GM23338 (cell line): ENCODE data around the gene HS1BP3. TPM values are rescaled to one million over a fixed set of nuclear protein-coding genes. Genes with fewer than 3 reads are reported as not detected.

Source experiments
- ATAC-seq: fragments of 200-7000 bp; cut with Tn5 transposase; 3 replicates; pipeline ENCODE4 v1.9.1; 2020
- DNase-seq: peaks from one replicate; pipeline ENCODE4 v3.0.0-alpha.2; 2015; ENCODE audit warnings: low spot score
- H2AFZ ChIP-seq: fragments of 200-600 bp; sonication (generic); 2 replicates; pipeline ENCODE4 v1.8.0; 2016; ENCODE audit warnings: antibody characterized with exemption, mild to moderate bottlenecking, moderate library complexity
- H3F3A ChIP-seq: fragments of 200-600 bp; sonication (generic); replicated peaks from 2 replicates; pipeline ENCODE4 v1.8.0; 2017; ENCODE audit warnings: antibody characterized with exemption, mixed run types, low read depth
- H3K27ac ChIP-seq: fragments of 200-600 bp; sonication (generic); 2 replicates; pipeline ENCODE4 v1.6.1; 2016; ENCODE audit warnings: low read depth
- H3K27me3 ChIP-seq: fragments of 200-600 bp; sonication (generic); 2 replicates; pipeline ENCODE4 v1.8.0; 2016; ENCODE audit warnings: mild to moderate bottlenecking, mixed run types, moderate library complexity; ENCODE audit not compliant: insufficient read depth
- H3K36me3 ChIP-seq: fragments of 200-600 bp; sonication (generic); 2 replicates; pipeline ENCODE4 v1.8.0; 2016; ENCODE audit warnings: mild to moderate bottlenecking; ENCODE audit not compliant: insufficient read depth
- H3K4me1 ChIP-seq: fragments of 200-600 bp; sonication (generic); 2 replicates; pipeline ENCODE4 v1.8.0; 2016; ENCODE audit warnings: mild to moderate bottlenecking, moderate library complexity; ENCODE audit not compliant: insufficient read depth
- H3K4me2 ChIP-seq: fragments of 200-600 bp; sonication (generic); 2 replicates; pipeline ENCODE4 v1.7.1; 2017; ENCODE audit warnings: mixed run types
- H3K4me3 ChIP-seq: fragments of 200-600 bp; sonication (generic); 2 replicates; pipeline ENCODE4 v1.6.1; 2016; ENCODE audit warnings: mixed run types
- H3K79me2 ChIP-seq: fragments of 200-600 bp; sonication (generic); replicated peaks from 2 replicates; pipeline ENCODE4 v1.8.0; 2017; ENCODE audit warnings: mild to moderate bottlenecking; ENCODE audit not compliant: insufficient read depth
- H3K9me2 ChIP-seq: fragments of 200-600 bp; sonication (generic); 2 replicates; pipeline ENCODE4 v1.8.0; 2017; ENCODE audit not compliant: insufficient read depth
- H4K20me1 ChIP-seq: fragments of 200-600 bp; sonication (generic); replicated peaks from 2 replicates; pipeline ENCODE4 v1.8.0; 2017; ENCODE audit warnings: mild to moderate bottlenecking; ENCODE audit not compliant: insufficient read depth
- H3K27ac Mint-ChIP-seq: 2 replicates; pipeline ENCODE4 v1.8.0; 2020; ENCODE audit warnings: inconsistent platforms, mild to moderate bottlenecking, moderate library complexity, mixed read lengths
- H3K27me3 Mint-ChIP-seq: 3 replicates; pipeline ENCODE4 v1.8.0; 2022; ENCODE audit warnings: low read depth, mild to moderate bottlenecking, moderate library complexity, mixed read lengths, inconsistent platforms; ENCODE audit not compliant: insufficient read depth, poor library complexity
- H3K36me3 Mint-ChIP-seq: 3 replicates; pipeline ENCODE4 v1.8.0; 2021; ENCODE audit warnings: low read depth, mild to moderate bottlenecking, inconsistent platforms, moderate library complexity, mixed read lengths
- H3K4me1 Mint-ChIP-seq: 3 replicates; pipeline ENCODE4 v1.8.0; 2020; ENCODE audit warnings: mild to moderate bottlenecking, inconsistent platforms, mixed read lengths
- H3K4me3 Mint-ChIP-seq: 3 replicates; pipeline ENCODE4 v1.8.0; 2021; ENCODE audit warnings: moderate library complexity, mild to moderate bottlenecking, inconsistent platforms, mixed read lengths
- H3K9me3 Mint-ChIP-seq: 3 replicates; pipeline ENCODE4 v1.8.0; 2020; ENCODE audit warnings: moderate library complexity, mild to moderate bottlenecking, inconsistent platforms, mixed read lengths
- CREB1 ChIP-seq: fragments of 250-450 bp; sonication (Bioruptor Pico); IDR thresholded peaks from 2 replicates; pipeline ENCODE4 v1.5.0; 2020; ENCODE audit warnings: low read depth, mild to moderate bottlenecking, moderate library complexity
- EZH2 ChIP-seq: fragments of 200-600 bp; sonication (generic); IDR thresholded peaks from one replicate; pipeline ENCODE4 v1.8.0; 2017; ENCODE audit warnings: antibody characterized with exemption, mild to moderate bottlenecking, low read depth; ENCODE audit not compliant: unreplicated experiment
- JUNB ChIP-seq: IDR thresholded peaks from one replicate; pipeline ENCODE4 v1.6.1; 2016; ENCODE audit warnings: antibody characterized with exemption; ENCODE audit not compliant: unreplicated experiment
- NANOG ChIP-seq: IDR thresholded peaks from 2 replicates; pipeline ENCODE4 v1.6.1; 2016; ENCODE audit warnings: antibody characterized with exemption, borderline replicate concordance
- POLR2AphosphoS5 ChIP-seq: IDR thresholded peaks from 2 replicates; pipeline ENCODE4 v1.6.1; 2016; ENCODE audit warnings: antibody characterized with exemption, low read depth
- STAT1 ChIP-seq: IDR thresholded peaks from one replicate; pipeline ENCODE4 v1.6.1; 2016; ENCODE audit warnings: antibody characterized with exemption; ENCODE audit not compliant: unreplicated experiment
- ZNF331 ChIP-seq: fragments of 250-450 bp; sonication (Bioruptor Pico); IDR thresholded peaks from 2 replicates; pipeline ENCODE4 v1.5.0; 2020; ENCODE audit warnings: low read depth, mild to moderate bottlenecking, moderate library complexity
- ZNF462 ChIP-seq: fragments of 250-450 bp; sonication (Bioruptor Pico); IDR thresholded peaks from 2 replicates; pipeline ENCODE4 v1.5.0; 2020; ENCODE audit warnings: mild to moderate bottlenecking, moderate library complexity
- polyA plus RNA-seq: library from polyadenylated mRNA; unstranded; fragments of >200 nt; fragmentation: Nextera tagmentation; extraction: Ambion mirVana; gene quantifications from 2 replicates; pipeline ENCODE4 v1.2.1, GENCODE V29; 2016
- total RNA-seq: library from RNA; depleted of rRNA; stranded (reverse); fragments of >200 nt; shearing (Covaris generic); gene quantifications from 2 replicates; pipeline ENCODE4 v1.2.3, GENCODE V29; 2014
- TF ChIP-seq, protein P1 (sequence below): IDR thresholded peaks from 2 replicates; pipeline ENCODE4 v1.6.1; 2016; ENCODE audit warnings: antibody characterized with exemption
- TF ChIP-seq, protein P2 (sequence below): IDR thresholded peaks from one replicate; pipeline ENCODE4 v1.6.1; 2018; ENCODE audit warnings: antibody characterized with exemption; ENCODE audit not compliant: unreplicated experiment

The HS1BP3 gene
- total and polyA plus RNA-seq, 2 experiments from 2014 or later, result 7.2 to 15.0 TPM

GRCh38 chr2:20667151-20667530 is 16.2 kb upstream of the HS1BP3 start:
- peak overlapping the region; percentile 89 for H3K4me2 ChIP-seq
- Mint-ChIP-seq H3K27me3 (peaks cover 93% of the 10 kb centered on the region), H3K9me3 (no peaks in the 10 kb centered on the region), H3K36me3 (no peaks in the 10 kb centered on the region), H3K4me1 (peaks cover 41% of the 10 kb centered on the region), H3K4me3 (peak overlapping the region; percentile 60; the same call in 1 of the 3 replicates), H3K27ac (no peak overlapping the region)
- H3K9me2 ChIP-seq, result no peaks in the 10 kb centered on the region
- ATAC-seq (no peak), DNase-seq (no peak)
- no peak for TF ChIP-seq ZNF331 (CRISPR knock-in tag)
- no peaks in the 10 kb centered on the region for H3K79me2 ChIP-seq
- H3K27me3 ChIP-seq, result peaks cover 96% of the 10 kb centered on the region
- peaks cover 36% of the 10 kb centered on the region for H3K4me1 ChIP-seq
- no peaks in the 10 kb centered on the region; the same call in 1 of the 2 replicates for H4K20me1 ChIP-seq
- H3K27ac ChIP-seq, result no peak overlapping the region
- H3K36me3 ChIP-seq, result no peaks in the 10 kb centered on the region
- no peaks in the 10 kb centered on the region; the same call in 1 of the 2 replicates for H3F3A ChIP-seq
- H2AFZ ChIP-seq, result peak overlapping the region; percentile 96; the same call in 1 of the 2 replicates
- H3K4me3 ChIP-seq, result peak overlapping the region; percentile 76

GRCh38 chr2:20666304-20667150 is 15.6 kb upstream of the HS1BP3 start, which contains the start of gene GDF7:
TSS of gene GDF7 (plus strand) at chr2:20667144. CDS start at chr2:20667240, 96 bp downstream.
- H3K36me3 ChIP-seq, result no peaks in the 10 kb centered on the region
- H2AFZ ChIP-seq, result peak within 1 kb of the TSS; percentile 97
- peaks cover 38% of the 10 kb centered on the region for H3K4me1 Mint-ChIP-seq
- peaks cover 91% of the 10 kb centered on the region for H3K27me3 Mint-ChIP-seq
- no peaks in the 10 kb centered on the region for H3K9me2 ChIP-seq
- DNase-seq (peak; percentile 74), ATAC-seq (peak; percentile 15)
- no peaks in the 10 kb centered on the region for H3K36me3 Mint-ChIP-seq
- no peaks in the 10 kb centered on the region for H3K79me2 ChIP-seq
- H3K27ac ChIP-seq, result no peak within 1 kb of the TSS
- peak within 1 kb of the TSS; percentile 81 for H3K4me3 Mint-ChIP-seq
- H3K4me2 ChIP-seq, result peak within 1 kb of the TSS; percentile 89
- no peak within 1 kb of the TSS for H3K27ac Mint-ChIP-seq
- no peaks in the 10 kb centered on the region; the same call in 1 of the 2 replicates for H3F3A ChIP-seq
- H3K4me1 ChIP-seq, result peaks cover 30% of the 10 kb centered on the region
- no peaks in the 10 kb centered on the region; the same call in 1 of the 2 replicates for H4K20me1 ChIP-seq
- no peaks in the 10 kb centered on the region for H3K9me3 Mint-ChIP-seq
- H3K4me3 ChIP-seq, result peak within 1 kb of the TSS; percentile 76
- peaks cover 96% of the 10 kb centered on the region for H3K27me3 ChIP-seq
- TF ChIP-seq CREB1 (CRISPR knock-in tag) (no peak), EZH2 (peak; percentile 84), ZNF462 (CRISPR knock-in tag) (no peak), NANOG (no peak), ZNF331 (CRISPR knock-in tag) (no peak), JUNB (no peak), POLR2AphosphoS5 (no peak), STAT1 (no peak)
- TF ChIP-seq, protein P1, sequence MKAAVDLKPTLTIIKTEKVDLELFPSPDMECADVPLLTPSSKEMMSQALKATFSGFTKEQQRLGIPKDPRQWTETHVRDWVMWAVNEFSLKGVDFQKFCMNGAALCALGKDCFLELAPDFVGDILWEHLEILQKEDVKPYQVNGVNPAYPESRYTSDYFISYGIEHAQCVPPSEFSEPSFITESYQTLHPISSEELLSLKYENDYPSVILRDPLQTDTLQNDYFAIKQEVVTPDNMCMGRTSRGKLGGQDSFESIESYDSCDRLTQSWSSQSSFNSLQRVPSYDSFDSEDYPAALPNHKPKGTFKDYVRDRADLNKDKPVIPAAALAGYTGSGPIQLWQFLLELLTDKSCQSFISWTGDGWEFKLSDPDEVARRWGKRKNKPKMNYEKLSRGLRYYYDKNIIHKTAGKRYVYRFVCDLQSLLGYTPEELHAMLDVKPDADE, result no peak
- TF ChIP-seq, protein P2, sequence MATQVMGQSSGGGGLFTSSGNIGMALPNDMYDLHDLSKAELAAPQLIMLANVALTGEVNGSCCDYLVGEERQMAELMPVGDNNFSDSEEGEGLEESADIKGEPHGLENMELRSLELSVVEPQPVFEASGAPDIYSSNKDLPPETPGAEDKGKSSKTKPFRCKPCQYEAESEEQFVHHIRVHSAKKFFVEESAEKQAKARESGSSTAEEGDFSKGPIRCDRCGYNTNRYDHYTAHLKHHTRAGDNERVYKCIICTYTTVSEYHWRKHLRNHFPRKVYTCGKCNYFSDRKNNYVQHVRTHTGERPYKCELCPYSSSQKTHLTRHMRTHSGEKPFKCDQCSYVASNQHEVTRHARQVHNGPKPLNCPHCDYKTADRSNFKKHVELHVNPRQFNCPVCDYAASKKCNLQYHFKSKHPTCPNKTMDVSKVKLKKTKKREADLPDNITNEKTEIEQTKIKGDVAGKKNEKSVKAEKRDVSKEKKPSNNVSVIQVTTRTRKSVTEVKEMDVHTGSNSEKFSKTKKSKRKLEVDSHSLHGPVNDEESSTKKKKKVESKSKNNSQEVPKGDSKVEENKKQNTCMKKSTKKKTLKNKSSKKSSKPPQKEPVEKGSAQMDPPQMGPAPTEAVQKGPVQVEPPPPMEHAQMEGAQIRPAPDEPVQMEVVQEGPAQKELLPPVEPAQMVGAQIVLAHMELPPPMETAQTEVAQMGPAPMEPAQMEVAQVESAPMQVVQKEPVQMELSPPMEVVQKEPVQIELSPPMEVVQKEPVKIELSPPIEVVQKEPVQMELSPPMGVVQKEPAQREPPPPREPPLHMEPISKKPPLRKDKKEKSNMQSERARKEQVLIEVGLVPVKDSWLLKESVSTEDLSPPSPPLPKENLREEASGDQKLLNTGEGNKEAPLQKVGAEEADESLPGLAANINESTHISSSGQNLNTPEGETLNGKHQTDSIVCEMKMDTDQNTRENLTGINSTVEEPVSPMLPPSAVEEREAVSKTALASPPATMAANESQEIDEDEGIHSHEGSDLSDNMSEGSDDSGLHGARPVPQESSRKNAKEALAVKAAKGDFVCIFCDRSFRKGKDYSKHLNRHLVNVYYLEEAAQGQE, result no peak
